NT2/D1 (cell line): ENCODE data around the gene KRTAP5-3.

Source experiments
- SUZ12 ChIP-seq: IDR thresholded peaks from 2 replicates; pipeline ENCODE4 v1.6.1; 2011; ENCODE audit not compliant: insufficient read length, insufficient read depth; ENCODE audit errors: extremely low read depth
- YY1 ChIP-seq: IDR thresholded peaks from 2 replicates; pipeline ENCODE4 v1.6.1; 2011; ENCODE audit not compliant: insufficient read length, insufficient read depth
- ZNF274 ChIP-seq: IDR thresholded peaks from 2 replicates; pipeline ENCODE4 v1.6.1; 2011; ENCODE audit warnings: mild to moderate bottlenecking, low read depth, low read length

DNA sequence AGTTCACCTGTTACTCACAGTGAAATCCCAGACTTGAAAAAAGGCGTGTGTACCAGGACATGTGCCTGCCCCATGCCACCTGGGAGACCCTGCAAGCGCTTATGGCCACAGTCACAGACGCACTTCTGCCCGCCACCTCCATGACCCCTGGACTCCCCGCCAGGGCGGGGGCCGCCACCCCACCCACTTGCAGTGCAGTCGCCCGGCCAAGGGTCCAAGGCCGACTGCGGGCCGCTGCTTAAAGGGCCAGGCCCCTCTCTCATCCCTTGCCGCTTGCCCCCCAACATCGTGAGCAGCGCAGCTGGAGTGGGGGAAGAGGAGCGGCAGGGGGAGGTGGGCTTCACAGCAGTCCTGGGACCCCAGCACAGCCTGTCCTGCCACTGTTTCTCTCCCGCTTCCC lies 47.0 kb downstream of the KRTAP5-3 start:
- TF ChIP-seq ZNF274 = no peak
- TF ChIP-seq SUZ12 = no peak
- no peak for TF ChIP-seq YY1
